ENCODE data around the gene LRIF1.

GRCh38 chr1:110979154-110979553, 15.4 kb upstream of the LRIF1 start:
- no peak for TF ChIP-seq CTCF (conservative IDR thresholded peaks at IDR 0.05)
- no peak for TF ChIP-seq ZFX (IDR thresholded peaks at IDR 0.05)

All from C4-2B (cell line).